Type B pancreatic cell (in vitro differentiated cells): ENCODE data around the gene PLPPR3. TPM values are rescaled to one million over a fixed set of nuclear protein-coding genes. Genes with fewer than 3 reads are reported as not detected.

ENCODE experiments used
- DNase-seq: peaks from one replicate; pipeline ENCODE4 v3.0.0; 2021; ENCODE audit warnings: mixed read lengths; ENCODE audit not compliant: unreplicated experiment; ENCODE audit errors: extremely low spot score
- H3K27ac Mint-ChIP-seq: 2 replicates; pipeline ENCODE4 v1.8.0; 2021; ENCODE audit warnings: mild to moderate bottlenecking, mixed read lengths
- H3K27me3 Mint-ChIP-seq: 2 replicates; pipeline ENCODE4 v1.8.0; 2021; ENCODE audit warnings: mixed read lengths
- H3K36me3 Mint-ChIP-seq: 2 replicates; pipeline ENCODE4 v1.8.0; 2021; ENCODE audit warnings: mixed read lengths
- H3K4me1 Mint-ChIP-seq: one replicate; pipeline ENCODE4 v1.8.0; 2021; ENCODE audit warnings: mixed read lengths; ENCODE audit not compliant: unreplicated experiment
- H3K4me3 Mint-ChIP-seq: 2 replicates; pipeline ENCODE4 v1.8.0; 2021; ENCODE audit warnings: mild to moderate bottlenecking, mixed read lengths
- H3K9me3 Mint-ChIP-seq: 2 replicates; pipeline ENCODE4 v1.8.0; 2021; ENCODE audit warnings: mixed read lengths
- total RNA-seq: library from RNA; stranded (reverse); gene quantifications from 2 replicates; pipeline ENCODE4 v1.2.1, GENCODE V29; 2021; ENCODE audit warnings: low replicate concordance
- TF ChIP-seq, protein P1 (sequence below): fragments of 200-600 bp; sonication (generic); conservative IDR thresholded peaks from 2 replicates; pipeline ENCODE4 v1.5.0; 2021; ENCODE audit warnings: antibody characterized with exemption, mild to moderate bottlenecking

PLPPR3 gene
- total RNA-seq, 1 donor from 2014 or later = 29.2 TPM

DNA sequence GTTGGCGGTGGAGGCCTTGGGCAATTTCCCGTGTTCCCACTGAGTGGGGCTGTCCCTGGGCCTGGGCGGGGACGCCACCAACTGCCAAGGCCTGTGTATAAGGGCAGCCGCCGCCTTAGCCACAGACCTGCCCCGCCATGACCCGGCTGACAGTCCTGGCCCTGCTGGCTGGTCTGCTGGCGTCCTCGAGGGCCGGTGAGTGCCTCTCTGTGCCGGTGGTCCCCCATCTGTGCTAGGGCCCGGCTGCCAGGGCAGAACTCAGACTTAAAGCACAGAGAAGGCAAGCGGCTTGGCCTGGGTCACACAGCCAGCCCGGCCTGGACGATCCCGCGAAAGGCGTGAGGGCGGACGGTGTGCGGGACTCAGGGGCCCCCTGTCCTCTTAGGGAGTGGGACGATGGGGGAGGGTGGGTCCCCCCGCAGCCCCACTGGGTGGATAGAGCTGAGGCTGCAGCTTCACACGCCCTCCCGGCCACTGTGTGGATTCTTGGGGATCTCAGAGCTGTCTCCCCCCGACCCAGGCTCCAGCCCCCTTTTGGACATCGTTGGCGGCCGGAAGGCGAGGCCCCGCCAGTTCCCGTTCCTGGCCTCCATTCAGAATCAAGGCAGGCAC lies 6.1 kb upstream of the PLPPR3 start, which contains the start of gene AZU1:
Gene AZU1, plus strand, starts transcription at position 128 of the 612 bp plus-strand sequence. Its CDS starts 10 bp downstream, at position 138.
- Mint-ChIP-seq H3K27ac (no peak within 1 kb of the TSS), H3K4me1 (no peaks in the 10 kb centered on the region), H3K27me3 (no peaks in the 10 kb centered on the region), H3K4me3 (no peak within 1 kb of the TSS), H3K9me3 (no peaks in the 10 kb centered on the region), H3K36me3 (no peaks in the 10 kb centered on the region)
- no peak for DNase-seq
- TF ChIP-seq, protein P1, sequence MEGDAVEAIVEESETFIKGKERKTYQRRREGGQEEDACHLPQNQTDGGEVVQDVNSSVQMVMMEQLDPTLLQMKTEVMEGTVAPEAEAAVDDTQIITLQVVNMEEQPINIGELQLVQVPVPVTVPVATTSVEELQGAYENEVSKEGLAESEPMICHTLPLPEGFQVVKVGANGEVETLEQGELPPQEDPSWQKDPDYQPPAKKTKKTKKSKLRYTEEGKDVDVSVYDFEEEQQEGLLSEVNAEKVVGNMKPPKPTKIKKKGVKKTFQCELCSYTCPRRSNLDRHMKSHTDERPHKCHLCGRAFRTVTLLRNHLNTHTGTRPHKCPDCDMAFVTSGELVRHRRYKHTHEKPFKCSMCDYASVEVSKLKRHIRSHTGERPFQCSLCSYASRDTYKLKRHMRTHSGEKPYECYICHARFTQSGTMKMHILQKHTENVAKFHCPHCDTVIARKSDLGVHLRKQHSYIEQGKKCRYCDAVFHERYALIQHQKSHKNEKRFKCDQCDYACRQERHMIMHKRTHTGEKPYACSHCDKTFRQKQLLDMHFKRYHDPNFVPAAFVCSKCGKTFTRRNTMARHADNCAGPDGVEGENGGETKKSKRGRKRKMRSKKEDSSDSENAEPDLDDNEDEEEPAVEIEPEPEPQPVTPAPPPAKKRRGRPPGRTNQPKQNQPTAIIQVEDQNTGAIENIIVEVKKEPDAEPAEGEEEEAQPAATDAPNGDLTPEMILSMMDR = no peak

DNA sequence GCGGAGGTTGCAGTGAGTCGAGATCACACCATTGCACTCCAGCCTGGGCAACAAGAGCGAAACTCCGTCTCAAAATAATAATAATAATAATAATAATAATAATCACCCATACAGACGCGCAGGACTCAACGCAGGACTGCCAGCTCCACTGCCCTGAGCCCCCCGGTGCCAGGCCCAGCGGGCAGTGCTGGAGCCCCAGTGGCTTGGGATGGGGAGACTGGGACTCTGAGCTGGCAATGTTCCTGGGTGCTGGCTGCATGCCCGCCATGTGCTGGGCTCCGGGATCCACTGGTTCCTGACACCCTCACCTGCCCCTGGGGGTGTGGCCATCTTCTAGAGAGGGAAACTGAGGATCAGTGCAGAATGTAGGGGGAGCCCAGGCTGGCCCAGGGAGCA lies 5.6 kb upstream of the PLPPR3 start:
- DNase-seq = no peak
- no peaks in the 10 kb centered on the region for H3K27me3 Mint-ChIP-seq
- TF ChIP-seq, protein P1 = no peak
- H3K4me3 Mint-ChIP-seq = no peak overlapping the region
- no peaks in the 10 kb centered on the region for H3K36me3 Mint-ChIP-seq
- no peaks in the 10 kb centered on the region for H3K9me3 Mint-ChIP-seq
- no peak overlapping the region for H3K27ac Mint-ChIP-seq
- no peaks in the 10 kb centered on the region for H3K4me1 Mint-ChIP-seq

DNA sequence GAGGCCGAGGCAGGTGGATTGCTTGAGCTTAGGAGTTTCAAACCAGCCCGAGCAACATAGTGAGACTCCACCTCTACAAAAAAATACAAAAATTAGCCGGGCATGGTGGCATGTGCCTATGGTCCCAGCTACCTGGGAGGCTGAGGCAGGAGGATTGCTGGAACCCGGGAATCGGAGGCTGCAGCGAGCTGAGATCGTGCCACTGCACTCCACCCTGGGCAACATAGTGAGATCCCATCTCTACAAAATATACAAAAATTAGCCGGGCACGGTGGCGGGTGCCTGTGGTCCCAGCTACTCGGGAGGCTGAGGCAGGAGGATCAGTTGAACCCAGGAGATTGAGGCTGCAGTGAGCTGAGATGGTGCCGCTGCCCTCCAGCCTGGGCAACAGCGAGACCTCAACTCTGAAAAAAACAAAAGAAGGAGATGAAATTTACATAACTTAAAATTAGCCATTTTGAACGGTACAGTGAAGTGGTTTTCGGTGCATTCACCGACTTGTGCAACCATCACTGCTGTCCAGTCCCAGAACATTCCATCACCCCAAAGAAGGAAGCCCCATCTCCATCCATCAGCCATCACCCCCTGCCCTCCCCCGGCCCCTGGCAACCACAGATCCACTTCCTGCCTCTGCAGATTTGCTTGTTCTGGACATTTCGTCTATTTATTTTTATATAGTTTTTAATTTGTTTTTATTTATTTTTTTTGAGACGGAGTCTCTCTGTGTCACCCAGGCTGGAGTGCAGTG lies 4.3 kb upstream of the PLPPR3 start:
- DNase-seq = no peak
- Mint-ChIP-seq H3K27me3 (no peaks in the 10 kb centered on the region), H3K4me1 (no peaks in the 10 kb centered on the region), H3K9me3 (no peaks in the 10 kb centered on the region), H3K27ac (no peak overlapping the region), H3K36me3 (no peaks in the 10 kb centered on the region), H3K4me3 (no peak overlapping the region)
- TF ChIP-seq, protein P1 = no peak

DNA sequence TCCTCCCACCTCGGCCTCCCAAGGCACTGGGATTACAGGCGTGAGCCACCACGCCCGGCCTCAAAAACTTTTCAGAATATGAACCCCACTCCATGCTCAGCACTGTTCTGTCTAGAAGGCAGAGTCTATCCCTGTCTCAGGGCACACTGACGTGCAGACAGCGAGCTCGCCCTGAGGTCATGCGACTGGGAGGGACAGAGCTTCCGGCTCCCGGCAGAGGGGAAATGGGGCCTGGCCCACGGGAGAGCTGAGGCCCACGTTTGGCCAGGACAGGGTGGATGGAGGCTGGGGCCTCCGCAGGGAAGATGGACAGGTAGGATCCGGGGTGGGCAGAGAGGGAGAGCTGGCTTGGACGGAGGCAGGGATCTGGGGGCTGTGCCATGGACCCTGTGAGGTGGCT lies 3.1 kb upstream of the PLPPR3 start:
- Mint-ChIP-seq H3K27me3 (no peaks in the 10 kb centered on the region), H3K9me3 (no peaks in the 10 kb centered on the region), H3K27ac (no peak overlapping the region), H3K4me3 (no peak overlapping the region), H3K36me3 (no peaks in the 10 kb centered on the region), H3K4me1 (no peaks in the 10 kb centered on the region)
- no peak for DNase-seq
- TF ChIP-seq, protein P1 = no peak

DNA sequence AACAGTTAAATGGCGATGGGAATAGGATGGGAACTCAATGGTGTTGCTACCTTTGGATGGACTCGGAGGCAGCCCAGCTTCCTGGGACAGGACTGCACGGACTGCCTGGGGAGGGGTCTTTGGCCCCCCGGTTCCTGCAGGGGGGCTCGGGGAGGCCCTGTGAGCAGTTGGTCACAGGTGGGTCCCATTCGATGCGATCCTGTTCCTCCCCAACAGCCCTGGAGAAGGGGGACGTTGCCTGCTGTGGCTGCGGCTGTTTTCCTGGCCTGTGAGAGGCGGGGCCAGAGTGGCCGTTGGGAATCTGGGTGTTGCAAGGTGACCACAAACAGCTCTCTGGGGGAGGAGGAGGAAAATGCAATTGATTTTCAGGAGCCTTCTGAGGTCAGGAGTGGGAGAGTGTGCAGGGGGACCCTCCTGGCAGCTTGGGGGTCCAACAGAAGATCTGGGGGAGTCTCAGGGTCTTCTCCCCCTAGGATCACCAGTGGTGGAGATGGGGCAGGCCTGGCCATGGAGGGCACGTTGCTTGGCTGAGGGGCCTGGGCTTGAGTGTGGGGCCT lies 1.9 kb upstream of the PLPPR3 start:
- no peaks in the 10 kb centered on the region for H3K9me3 Mint-ChIP-seq
- TF ChIP-seq, protein P1 = no peak
- H3K4me1 Mint-ChIP-seq = no peaks in the 10 kb centered on the region
- no peaks in the 10 kb centered on the region for H3K36me3 Mint-ChIP-seq
- H3K27me3 Mint-ChIP-seq = no peaks in the 10 kb centered on the region
- peak overlapping the region; percentile 18 for H3K27ac Mint-ChIP-seq
- DNase-seq = no peak
- peak overlapping the region; percentile 52 for H3K4me3 Mint-ChIP-seq
